Activated B cell treated with CpG ODN at 0.5 μM for 24 hours (primary cell): Measurements from ENCODE around the gene CHTOP. TPM values are rescaled to one million over a fixed set of nuclear protein-coding genes. Genes with fewer than 3 reads are reported as not detected.
A peak's percentile ranks its signal among the peaks of the same experiment; 100 is the strongest.

ENCODE experiments used
- ATAC-seq: fragments of 200-7000 bp; cut with Tn5 transposase; one replicate; pipeline ENCODE4 v1.10.0; 2021; ENCODE audit warnings: low read depth, mild to moderate bottlenecking, moderate library complexity
- CTCF ChIA-PET: fragments of 350-600 bp; sonication (Branson Sonifier 250); formaldehyde crosslinking; loops from one replicate; lab custom pipeline; 2021; ENCODE audit warnings: antibody characterized with exemption; lab: Charles Lee
- POLR2A ChIA-PET: fragments of 350-600 bp; sonication (Branson Sonifier 250); formaldehyde crosslinking; loops from one replicate; lab custom pipeline; 2021; ENCODE audit warnings: antibody characterized with exemption; lab: Charles Lee
- DNase-seq: peaks from one replicate; pipeline ENCODE4 v3.0.0; 2022
- H3K27ac Mint-ChIP-seq: one replicate; pipeline ENCODE4 v1.8.0; 2020; ENCODE audit warnings: mixed read lengths
- H3K27me3 Mint-ChIP-seq: one replicate; pipeline ENCODE4 v1.8.0; 2021; ENCODE audit warnings: mixed read lengths
- H3K36me3 Mint-ChIP-seq: one replicate; pipeline ENCODE4 v1.8.0; 2021; ENCODE audit warnings: low read depth, mixed read lengths
- H3K4me1 Mint-ChIP-seq: one replicate; pipeline ENCODE4 v1.8.0; 2021; ENCODE audit warnings: mixed read lengths
- H3K4me3 Mint-ChIP-seq: one replicate; pipeline ENCODE4 v1.8.0; 2020; ENCODE audit warnings: mild to moderate bottlenecking, mixed read lengths
- H3K9me3 Mint-ChIP-seq: one replicate; pipeline ENCODE4 v1.8.0; 2020; ENCODE audit warnings: mixed read lengths
- intact Hi-C: fragments of 100-400 bp; cut with micrococcal nuclease; formaldehyde crosslinking; loops from one replicate; pipeline ENCODE4 v1.15.1; 2024
- total RNA-seq: library from RNA; stranded (reverse); gene quantifications from 2 replicates; pipeline ENCODE4 v1.2.3, GENCODE V29; 2022
- TF ChIP-seq, protein P1 (sequence below): fragments of 200-600 bp; IDR thresholded peaks from one replicate; pipeline ENCODE4 v1.8.0; 2022; ENCODE audit warnings: antibody characterized with exemption, mild to moderate bottlenecking

Gene CHTOP
- total RNA-seq, 1 donor from 2014 or later, result 148 TPM

- CTCF ChIA-PET, result interaction anchor here (0.8 kb wide), 1 partner anchor 77 kb away, joined by 3 read pairs; no protein-coding TSS in a partner anchor
Observed at GRCh38 chr1:153673511-153673910, 39.6 kb downstream of the CHTOP start.

DNA sequence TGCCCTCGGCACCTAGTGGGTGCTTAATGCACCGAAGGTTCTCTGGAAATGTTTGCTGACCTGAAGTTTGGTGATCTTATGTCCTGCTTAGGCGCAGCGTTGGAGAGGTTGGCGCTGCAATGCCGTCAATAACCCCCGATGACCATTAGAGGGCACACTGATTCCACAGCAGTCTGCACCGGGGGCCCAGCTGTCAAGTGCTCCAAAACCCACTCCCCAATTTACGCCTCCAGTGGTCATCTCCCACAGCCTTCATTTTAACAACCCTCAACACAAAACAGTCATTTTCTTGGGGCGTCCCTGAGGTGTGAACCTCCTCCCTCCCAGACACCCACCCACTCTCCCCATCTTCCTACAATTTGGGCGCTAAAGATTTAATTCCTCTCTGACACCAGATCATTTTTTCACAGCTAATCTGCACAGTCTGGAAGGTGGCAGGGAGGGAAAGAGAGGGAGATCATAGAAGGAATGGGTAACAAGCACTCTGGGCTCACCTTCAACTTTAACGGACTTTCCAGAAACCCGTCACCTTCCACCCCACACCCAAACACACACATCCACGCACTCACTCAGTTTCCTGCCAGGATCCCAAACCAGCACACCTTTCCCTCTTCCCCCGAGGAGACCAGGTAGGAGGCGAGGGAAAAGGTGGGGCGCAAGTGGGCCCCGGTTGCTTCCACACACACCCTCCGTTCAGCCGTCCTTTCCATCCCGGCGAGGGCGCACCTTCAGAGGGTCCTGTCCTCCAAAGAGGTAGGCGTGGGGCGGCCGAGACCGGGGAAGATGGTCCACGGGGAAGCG lies 44.1 kb downstream of the CHTOP start:
- TF ChIP-seq, protein P1, sequence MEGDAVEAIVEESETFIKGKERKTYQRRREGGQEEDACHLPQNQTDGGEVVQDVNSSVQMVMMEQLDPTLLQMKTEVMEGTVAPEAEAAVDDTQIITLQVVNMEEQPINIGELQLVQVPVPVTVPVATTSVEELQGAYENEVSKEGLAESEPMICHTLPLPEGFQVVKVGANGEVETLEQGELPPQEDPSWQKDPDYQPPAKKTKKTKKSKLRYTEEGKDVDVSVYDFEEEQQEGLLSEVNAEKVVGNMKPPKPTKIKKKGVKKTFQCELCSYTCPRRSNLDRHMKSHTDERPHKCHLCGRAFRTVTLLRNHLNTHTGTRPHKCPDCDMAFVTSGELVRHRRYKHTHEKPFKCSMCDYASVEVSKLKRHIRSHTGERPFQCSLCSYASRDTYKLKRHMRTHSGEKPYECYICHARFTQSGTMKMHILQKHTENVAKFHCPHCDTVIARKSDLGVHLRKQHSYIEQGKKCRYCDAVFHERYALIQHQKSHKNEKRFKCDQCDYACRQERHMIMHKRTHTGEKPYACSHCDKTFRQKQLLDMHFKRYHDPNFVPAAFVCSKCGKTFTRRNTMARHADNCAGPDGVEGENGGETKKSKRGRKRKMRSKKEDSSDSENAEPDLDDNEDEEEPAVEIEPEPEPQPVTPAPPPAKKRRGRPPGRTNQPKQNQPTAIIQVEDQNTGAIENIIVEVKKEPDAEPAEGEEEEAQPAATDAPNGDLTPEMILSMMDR, result peak; percentile 73
- ChIA-PET POLR2A (interaction anchor here (0.6 to 1.2 kb wide), 6 partner anchors 54 to 313 kb away, joined by 3 to 5 read pairs (median 4); partner anchors contain the start of genes CREB3L4, GATAD2B, RAB13 and RPS27), CTCF (interaction anchor here (1.0 to 3.8 kb wide), 8 partner anchors 71 to 309 kb away, joined by 3 to 23 read pairs (median 5); partner anchors contain the start of genes CREB3L4 and RAB13)
- Mint-ChIP-seq H3K27ac (no peak overlapping the region), H3K27me3 (peaks cover 31% of the 10 kb centered on the region), H3K4me3 (peak overlapping the region; percentile 86), H3K4me1 (peaks cover 21% of the 10 kb centered on the region), H3K9me3 (no peaks in the 10 kb centered on the region), H3K36me3 (no peaks in the 10 kb centered on the region)
- intact Hi-C loops, result loop anchor here (1.0 kb wide), 3 partner anchors 71 to 594 kb away; partner anchors contain the start of gene HAX1
- DNase-seq (peak; percentile 40), ATAC-seq (peak; percentile 67)

More at GRCh38 chr1:153673511-153673910, 39.6 kb downstream of the CHTOP start:
- Mint-ChIP-seq H3K27me3 (peaks cover 11% of the 10 kb centered on the region), H3K36me3 (peaks cover 17% of the 10 kb centered on the region), H3K4me3 (peak overlapping the region; percentile 12), H3K4me1 (peaks cover 28% of the 10 kb centered on the region), H3K27ac (peak overlapping the region; percentile 60), H3K9me3 (no peaks in the 10 kb centered on the region)
- DNase-seq, result no peak
- intact Hi-C loops, result loop anchor here (5.0 kb wide), 2 partner anchors 141 to 249 kb away; partner anchors contain the start of gene GATAD2B
- POLR2A ChIA-PET, result interaction anchor here (0.7 to 1.4 kb wide), 3 partner anchors 40 to 69 kb away, joined by 3 to 5 read pairs (median 4); partner anchors contain the start of genes CHTOP and INTS3
- TF ChIP-seq, protein P1, result no peak
- ATAC-seq, result no peak

DNA sequence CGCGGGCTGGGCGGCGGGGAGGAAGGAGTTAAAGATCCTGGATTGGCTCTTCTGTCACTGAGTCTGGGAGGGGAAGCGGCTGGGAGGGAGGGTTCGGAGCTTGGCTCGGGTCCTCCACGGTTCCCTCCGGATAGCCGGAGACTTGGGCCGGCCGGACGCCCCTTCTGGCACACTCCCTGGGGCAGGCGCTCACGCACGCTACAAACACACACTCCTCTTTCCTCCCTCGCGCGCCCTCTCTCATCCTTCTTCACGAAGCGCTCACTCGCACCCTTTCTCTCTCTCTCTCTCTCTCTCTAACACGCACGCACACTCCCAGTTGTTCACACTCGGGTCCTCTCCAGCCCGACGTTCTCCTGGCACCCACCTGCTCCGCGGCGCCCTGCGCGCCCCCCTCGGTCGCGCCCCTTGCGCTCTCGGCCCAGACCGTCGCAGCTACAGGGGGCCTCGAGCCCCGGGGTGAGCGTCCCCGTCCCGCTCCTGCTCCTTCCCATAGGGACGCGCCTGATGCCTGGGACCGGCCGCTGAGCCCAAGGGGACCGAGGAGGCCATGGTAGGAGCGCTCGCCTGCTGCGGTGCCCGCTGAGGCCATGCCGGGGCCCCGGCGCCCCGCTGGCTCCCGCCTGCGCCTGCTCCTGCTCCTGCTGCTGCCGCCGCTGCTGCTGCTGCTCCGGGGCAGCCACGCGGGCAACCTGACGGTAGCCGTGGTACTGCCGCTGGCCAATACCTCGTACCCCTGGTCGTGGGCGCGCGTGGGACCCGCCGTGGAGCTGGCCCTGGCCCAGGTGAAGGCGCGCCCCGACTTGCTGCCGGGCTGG lies 44.9 kb downstream of the CHTOP start, which contains the start of gene NPR1:
Gene NPR1, plus strand, starts transcription at position 170 of the 818 bp plus-strand sequence. Its CDS starts 421 bp downstream, at position 591.
- DNase-seq (peak; percentile 37), ATAC-seq (peak; percentile 53)
- Mint-ChIP-seq H3K36me3 (no peaks in the 10 kb centered on the region), H3K4me3 (peak within 1 kb of the TSS; percentile 86), H3K9me3 (no peaks in the 10 kb centered on the region), H3K4me1 (peaks cover 21% of the 10 kb centered on the region), H3K27me3 (peaks cover 32% of the 10 kb centered on the region), H3K27ac (no peak within 1 kb of the TSS)
- ChIA-PET CTCF (interaction anchor here (0.5 to 3.8 kb wide), 6 partner anchors 70 to 308 kb away, joined by 3 to 23 read pairs (median 9); partner anchors contain the start of gene RAB13), POLR2A (interaction anchor here (0.6 to 1.3 kb wide), 3 partner anchors 54 to 312 kb away, joined by 3 to 4 read pairs (median 3); partner anchors contain the start of genes CREB3L4 and RPS27)
- intact Hi-C loops, result loop anchor here (1.0 kb wide), 1 partner anchor 308 kb away; the partner anchor contains the start of gene RAB13
- TF ChIP-seq, protein P1, result no peak

DNA sequence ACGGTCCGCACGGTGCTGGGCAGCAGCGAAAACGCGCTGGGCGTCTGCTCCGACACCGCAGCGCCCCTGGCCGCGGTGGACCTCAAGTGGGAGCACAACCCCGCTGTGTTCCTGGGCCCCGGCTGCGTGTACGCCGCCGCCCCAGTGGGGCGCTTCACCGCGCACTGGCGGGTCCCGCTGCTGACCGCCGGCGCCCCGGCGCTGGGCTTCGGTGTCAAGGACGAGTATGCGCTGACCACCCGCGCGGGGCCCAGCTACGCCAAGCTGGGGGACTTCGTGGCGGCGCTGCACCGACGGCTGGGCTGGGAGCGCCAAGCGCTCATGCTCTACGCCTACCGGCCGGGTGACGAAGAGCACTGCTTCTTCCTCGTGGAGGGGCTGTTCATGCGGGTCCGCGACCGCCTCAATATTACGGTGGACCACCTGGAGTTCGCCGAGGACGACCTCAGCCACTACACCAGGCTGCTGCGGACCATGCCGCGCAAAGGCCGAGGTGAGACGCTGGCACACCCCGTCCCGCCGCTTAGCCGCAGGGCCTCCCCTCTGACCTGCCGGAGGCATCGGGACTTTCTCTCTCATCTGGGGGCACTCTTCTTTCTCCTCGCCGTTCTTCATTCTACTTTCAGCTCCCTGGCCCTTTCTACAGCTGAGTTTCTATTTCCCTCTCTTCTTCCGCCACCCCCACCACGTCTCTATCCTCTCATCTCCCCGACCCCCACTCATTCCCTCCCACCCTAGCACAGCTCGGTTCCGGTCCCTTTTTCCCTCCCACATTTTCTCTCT lies 45.7 kb downstream of the CHTOP start:
- no peaks in the 10 kb centered on the region for H3K36me3 Mint-ChIP-seq
- CTCF ChIA-PET, result interaction anchor here (0.5 to 3.8 kb wide), 5 partner anchors 18 to 307 kb away, joined by 3 to 23 read pairs (median 9); partner anchors contain the start of gene RAB13
- DNase-seq (peak; percentile 44), ATAC-seq (peak; percentile 54)
- POLR2A ChIA-PET, result interaction anchor here (0.6 to 1.4 kb wide), 5 partner anchors 27 to 311 kb away, joined by 3 to 13 read pairs (median 4); partner anchors contain the start of genes INTS3 and RPS27
- intact Hi-C loops, result loop anchor here (1.0 kb wide), 1 partner anchor 307 kb away; the partner anchor contains the start of gene RAB13
- peak overlapping the region; percentile 81 for H3K4me3 Mint-ChIP-seq
- no peak overlapping the region for H3K27ac Mint-ChIP-seq
- peaks cover 21% of the 10 kb centered on the region for H3K4me1 Mint-ChIP-seq
- peaks cover 36% of the 10 kb centered on the region for H3K27me3 Mint-ChIP-seq
- TF ChIP-seq, protein P1, result no peak
- no peaks in the 10 kb centered on the region for H3K9me3 Mint-ChIP-seq
